ENCODE measurements around the gene CCDC171.

The CCDC171 gene

DNA sequence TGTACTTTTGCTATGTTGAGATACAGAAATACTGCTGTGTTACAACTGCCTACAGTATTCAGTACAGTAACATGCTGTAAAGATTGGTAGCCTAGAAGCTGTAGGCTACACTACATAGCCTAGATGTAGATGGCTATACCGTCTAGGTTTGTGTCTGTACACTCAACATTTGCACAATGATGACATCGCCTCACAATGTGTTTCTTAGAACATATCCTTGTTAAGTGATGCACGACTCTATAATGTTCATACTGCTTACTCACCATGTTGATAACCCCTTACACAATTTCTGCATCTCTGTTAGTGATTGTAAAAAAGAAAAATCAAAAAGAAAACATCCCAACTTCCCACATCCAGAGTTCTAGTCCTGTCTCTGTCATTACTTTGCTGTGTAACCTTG is 450.0 kb downstream of the CCDC171 start:
- no peak for DNase-seq (ENCODE audit: low read depth)
- TF ChIP-seq, protein P1, sequence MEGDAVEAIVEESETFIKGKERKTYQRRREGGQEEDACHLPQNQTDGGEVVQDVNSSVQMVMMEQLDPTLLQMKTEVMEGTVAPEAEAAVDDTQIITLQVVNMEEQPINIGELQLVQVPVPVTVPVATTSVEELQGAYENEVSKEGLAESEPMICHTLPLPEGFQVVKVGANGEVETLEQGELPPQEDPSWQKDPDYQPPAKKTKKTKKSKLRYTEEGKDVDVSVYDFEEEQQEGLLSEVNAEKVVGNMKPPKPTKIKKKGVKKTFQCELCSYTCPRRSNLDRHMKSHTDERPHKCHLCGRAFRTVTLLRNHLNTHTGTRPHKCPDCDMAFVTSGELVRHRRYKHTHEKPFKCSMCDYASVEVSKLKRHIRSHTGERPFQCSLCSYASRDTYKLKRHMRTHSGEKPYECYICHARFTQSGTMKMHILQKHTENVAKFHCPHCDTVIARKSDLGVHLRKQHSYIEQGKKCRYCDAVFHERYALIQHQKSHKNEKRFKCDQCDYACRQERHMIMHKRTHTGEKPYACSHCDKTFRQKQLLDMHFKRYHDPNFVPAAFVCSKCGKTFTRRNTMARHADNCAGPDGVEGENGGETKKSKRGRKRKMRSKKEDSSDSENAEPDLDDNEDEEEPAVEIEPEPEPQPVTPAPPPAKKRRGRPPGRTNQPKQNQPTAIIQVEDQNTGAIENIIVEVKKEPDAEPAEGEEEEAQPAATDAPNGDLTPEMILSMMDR (IDR thresholded peaks at IDR 0.05; ENCODE audit: control insufficient read depth, insufficient read depth, low read depth, low read length, missing control alignments) = no peak
- no peak overlapping the region for H3K4me3 ChIP-seq (ENCODE audit: control insufficient read depth, low read depth, low read length)

DNA sequence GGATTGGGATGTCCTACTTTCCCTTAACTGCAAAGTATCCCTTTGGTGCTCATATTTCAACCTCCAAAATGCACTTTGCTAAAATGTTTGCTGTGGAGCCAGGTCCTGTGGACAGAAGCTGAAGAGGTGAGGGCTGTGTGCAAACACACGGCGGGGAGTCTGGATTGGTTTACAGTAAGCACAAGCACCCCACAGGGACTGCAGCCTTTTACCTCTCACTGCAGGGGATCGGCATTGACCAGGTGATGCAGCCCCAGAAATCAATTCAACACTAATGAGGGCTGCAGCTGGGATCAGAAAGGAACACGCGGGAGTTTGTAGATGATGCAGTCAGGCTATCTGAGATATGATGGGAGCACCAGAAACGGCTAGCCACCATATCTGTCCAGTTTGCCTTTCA is 450.9 kb downstream of the CCDC171 start:
- TF ChIP-seq, protein P1 (IDR thresholded peaks at IDR 0.05; ENCODE audit: control insufficient read depth, insufficient read depth, low read depth, low read length, missing control alignments) = no peak
- no peak overlapping the region for H3K4me3 ChIP-seq (ENCODE audit: control insufficient read depth, low read depth, low read length)
- DNase-seq (ENCODE audit: low read depth) = no peak

DNA sequence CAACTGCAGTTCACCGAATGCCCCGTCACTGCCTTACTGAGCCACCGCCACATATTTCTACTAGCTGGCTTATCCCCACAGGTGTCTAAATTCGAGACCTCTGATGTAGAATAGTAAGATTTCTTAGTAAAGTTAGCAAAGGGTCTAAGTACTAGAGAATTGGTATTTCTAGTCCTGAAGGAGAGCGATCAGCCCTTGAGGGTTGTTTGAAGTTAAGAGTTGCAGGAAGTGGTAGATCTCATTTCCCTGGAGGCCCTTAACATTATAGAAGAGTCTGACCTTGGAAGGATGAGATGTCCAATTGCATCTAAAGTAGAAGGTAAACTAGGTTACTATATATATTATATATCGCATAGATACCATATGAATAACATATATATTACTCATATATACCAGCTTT is 451.8 kb downstream of the CCDC171 start:
- no peak overlapping the region for H3K4me3 ChIP-seq (ENCODE audit: control insufficient read depth, low read depth, low read length)
- no peak for DNase-seq (ENCODE audit: low read depth)
- TF ChIP-seq, protein P1 (IDR thresholded peaks at IDR 0.05; ENCODE audit: control insufficient read depth, insufficient read depth, low read depth, low read length, missing control alignments) = no peak

DNA sequence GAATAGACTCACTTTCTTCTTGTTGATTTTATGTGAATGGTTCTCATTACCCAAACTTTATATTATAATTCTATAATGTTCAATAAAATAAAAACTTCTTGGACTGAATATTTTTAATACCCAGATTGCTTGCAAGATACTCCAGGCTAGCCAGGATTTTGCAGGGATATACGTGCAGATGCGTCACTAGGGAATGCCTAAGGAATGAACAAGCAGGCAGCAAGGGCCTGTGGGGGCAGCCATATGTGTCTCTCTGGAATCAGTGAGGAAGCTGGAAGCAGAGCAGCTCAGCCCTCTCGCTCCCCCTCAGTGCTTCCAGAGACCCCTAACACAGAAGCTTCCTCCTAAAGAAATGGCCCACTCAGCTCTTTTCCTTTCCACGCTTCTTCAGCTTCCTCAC is 457.4 kb downstream of the CCDC171 start:
- DNase-seq (ENCODE audit: low read depth) = no peak
- no peak overlapping the region for H3K4me3 ChIP-seq (ENCODE audit: control insufficient read depth, low read depth, low read length)
- TF ChIP-seq, protein P1 (IDR thresholded peaks at IDR 0.05; ENCODE audit: control insufficient read depth, insufficient read depth, low read depth, low read length, missing control alignments) = no peak

DNA sequence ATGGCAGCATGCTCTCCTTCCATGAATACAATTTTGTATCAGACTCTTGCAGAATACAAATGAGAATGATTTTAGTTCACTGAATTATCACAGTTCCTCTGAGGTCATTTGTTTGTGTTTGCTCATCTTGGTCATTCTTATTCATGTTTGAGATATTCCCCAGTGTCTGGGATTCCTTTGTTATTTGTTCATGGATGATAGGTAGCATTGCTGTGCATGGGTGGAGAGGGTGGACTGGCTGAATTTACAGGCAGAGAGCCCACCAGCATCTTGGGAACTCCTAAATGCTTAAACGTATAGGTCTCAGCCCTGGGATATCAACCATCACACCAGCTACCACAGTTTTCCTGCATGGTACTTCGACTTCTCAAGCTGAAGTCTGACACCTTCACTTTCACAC is 459.8 kb downstream of the CCDC171 start:
- DNase-seq (ENCODE audit: low read depth) = no peak
- TF ChIP-seq, protein P1 (IDR thresholded peaks at IDR 0.05; ENCODE audit: control insufficient read depth, insufficient read depth, low read depth, low read length, missing control alignments) = no peak

DNA sequence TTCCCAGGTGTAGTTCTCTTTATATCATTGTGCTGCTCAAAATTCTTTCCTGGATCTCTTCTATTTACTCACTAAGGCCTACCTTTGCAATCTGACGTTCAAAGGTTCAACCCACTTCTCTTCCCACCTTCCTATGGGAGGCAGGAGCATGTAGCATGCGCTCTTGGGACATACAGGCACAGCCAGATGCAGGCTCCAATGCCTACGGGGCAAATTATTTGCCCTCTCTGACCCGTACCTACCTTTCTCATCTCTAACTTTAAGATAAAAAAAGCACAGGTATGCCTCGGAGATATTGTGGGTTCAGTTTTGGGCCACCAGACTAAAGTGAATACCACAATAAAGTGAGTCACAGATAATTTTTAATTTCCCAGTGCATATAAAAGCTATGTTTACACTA is 460.5 kb downstream of the CCDC171 start:
- H3K4me3 ChIP-seq (ENCODE audit: control insufficient read depth, low read depth, low read length) = no peak overlapping the region
- TF ChIP-seq, protein P1 (IDR thresholded peaks at IDR 0.05; ENCODE audit: control insufficient read depth, insufficient read depth, low read depth, low read length, missing control alignments) = no peak
- no peak for DNase-seq (ENCODE audit: low read depth)

More for the DNA sequence above, 459.8 kb downstream of the CCDC171 start:
- H3K4me3 ChIP-seq (ENCODE audit: control insufficient read depth, low read depth, low read length) = no peak overlapping the region

DNA sequence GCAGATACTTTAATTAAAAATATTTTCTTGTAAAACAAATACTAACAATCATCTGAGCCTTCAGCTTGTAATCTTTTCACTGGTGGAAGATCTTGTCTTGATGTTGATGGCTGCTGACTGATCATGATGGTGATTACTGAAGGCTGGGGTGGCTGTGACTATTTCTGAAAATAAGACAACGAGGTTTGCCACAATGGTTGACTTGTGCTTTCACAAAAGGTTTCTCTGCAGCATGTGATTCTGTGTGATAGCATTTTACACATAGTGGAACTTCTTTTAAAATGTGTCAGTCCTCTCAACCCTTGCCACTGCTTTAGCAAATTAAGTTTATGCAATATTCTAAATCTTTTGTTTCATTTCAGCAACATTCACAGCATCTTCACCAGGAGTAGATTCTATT is 461.0 kb downstream of the CCDC171 start:
- TF ChIP-seq, protein P1 (IDR thresholded peaks at IDR 0.05; ENCODE audit: control insufficient read depth, insufficient read depth, low read depth, low read length, missing control alignments) = no peak
- DNase-seq (ENCODE audit: low read depth) = no peak

More for the DNA sequence above, 461.0 kb downstream of the CCDC171 start:
- no peak overlapping the region for H3K4me3 ChIP-seq (ENCODE audit: control insufficient read depth, low read depth, low read length)

Measured in AG09309 (cell line).